ENCODE measurements around the gene TTC5. TPM values are rescaled to one million over a fixed set of nuclear protein-coding genes. Genes with fewer than 3 reads are reported as not detected.
A peak's percentile ranks its signal among the peaks of the same experiment; 100 is the strongest.

The TTC5 gene
- total RNA-seq, 1 experiment from 2014 or later, result 20.6 TPM

DNA sequence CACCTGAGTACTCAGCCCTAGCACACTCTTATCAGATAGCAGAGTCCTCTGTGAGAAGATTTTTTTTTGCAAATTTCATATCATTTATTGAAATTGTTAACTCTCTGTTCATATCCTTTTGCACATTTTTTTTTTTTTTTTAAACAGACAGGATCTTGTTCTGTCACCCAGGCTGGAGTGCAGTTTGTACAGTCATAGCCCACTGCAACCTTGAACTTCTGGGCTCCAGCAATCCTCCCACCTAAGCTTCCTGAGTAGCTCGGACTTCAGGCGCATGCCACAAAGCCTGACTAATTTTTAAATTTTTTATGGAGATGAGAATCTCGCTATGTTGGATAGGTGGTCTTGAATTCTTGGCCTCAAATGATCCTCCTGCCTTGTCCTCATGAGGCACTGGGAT, 42.0 kb upstream of the TTC5 start:
- no peaks in the 10 kb centered on the region for H3K27me3 Mint-ChIP-seq (ENCODE audit: unreplicated experiment)
- no peak overlapping the region for H3K27ac Mint-ChIP-seq (ENCODE audit: unreplicated experiment)
- H3K9me3 Mint-ChIP-seq (ENCODE audit: low read depth, unreplicated experiment), result no peaks in the 10 kb centered on the region
- intact Hi-C loops (cut with micrococcal nuclease; ENCODE audit: unreplicated experiment), result no loop called here
- TF ChIP-seq, protein P1, sequence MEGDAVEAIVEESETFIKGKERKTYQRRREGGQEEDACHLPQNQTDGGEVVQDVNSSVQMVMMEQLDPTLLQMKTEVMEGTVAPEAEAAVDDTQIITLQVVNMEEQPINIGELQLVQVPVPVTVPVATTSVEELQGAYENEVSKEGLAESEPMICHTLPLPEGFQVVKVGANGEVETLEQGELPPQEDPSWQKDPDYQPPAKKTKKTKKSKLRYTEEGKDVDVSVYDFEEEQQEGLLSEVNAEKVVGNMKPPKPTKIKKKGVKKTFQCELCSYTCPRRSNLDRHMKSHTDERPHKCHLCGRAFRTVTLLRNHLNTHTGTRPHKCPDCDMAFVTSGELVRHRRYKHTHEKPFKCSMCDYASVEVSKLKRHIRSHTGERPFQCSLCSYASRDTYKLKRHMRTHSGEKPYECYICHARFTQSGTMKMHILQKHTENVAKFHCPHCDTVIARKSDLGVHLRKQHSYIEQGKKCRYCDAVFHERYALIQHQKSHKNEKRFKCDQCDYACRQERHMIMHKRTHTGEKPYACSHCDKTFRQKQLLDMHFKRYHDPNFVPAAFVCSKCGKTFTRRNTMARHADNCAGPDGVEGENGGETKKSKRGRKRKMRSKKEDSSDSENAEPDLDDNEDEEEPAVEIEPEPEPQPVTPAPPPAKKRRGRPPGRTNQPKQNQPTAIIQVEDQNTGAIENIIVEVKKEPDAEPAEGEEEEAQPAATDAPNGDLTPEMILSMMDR (IDR thresholded peaks at IDR 0.05; ENCODE audit: unreplicated experiment), result no peak
- CTCF ChIA-PET, result no interaction called here
- H3K4me1 Mint-ChIP-seq (ENCODE audit: low read depth, unreplicated experiment), result peaks cover 7% of the 10 kb centered on the region
- peaks cover 56% of the 10 kb centered on the region for H3K36me3 Mint-ChIP-seq (ENCODE audit: insufficient read depth, unreplicated experiment)
- H3K4me3 Mint-ChIP-seq (ENCODE audit: low read depth, unreplicated experiment), result no peak overlapping the region
- no peak for DNase-seq
- BruUV-seq (replicated peaks), result no TSS peak

DNA sequence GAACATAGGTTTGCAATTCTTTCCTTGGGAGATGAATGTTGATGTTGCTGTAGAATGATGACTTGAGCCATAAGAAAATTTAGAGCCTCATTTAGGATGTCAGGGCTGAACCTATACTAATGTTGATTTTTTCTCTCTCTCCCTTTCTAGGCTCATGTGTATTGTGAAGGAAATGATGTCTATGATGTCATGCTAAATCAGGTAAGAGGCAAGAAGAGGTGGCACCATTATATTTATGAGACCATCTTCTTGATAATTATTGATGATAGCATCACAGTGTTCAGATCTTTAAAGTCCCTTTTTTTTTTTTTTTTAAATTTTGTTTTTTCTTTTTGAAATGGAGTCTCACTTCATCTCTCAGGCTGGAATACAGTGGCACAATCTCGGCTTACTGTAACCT, 41.0 kb upstream of the TTC5 start:
- no peak overlapping the region for H3K27ac Mint-ChIP-seq (ENCODE audit: unreplicated experiment)
- peaks cover 53% of the 10 kb centered on the region for H3K36me3 Mint-ChIP-seq (ENCODE audit: insufficient read depth, unreplicated experiment)
- CTCF ChIA-PET, result no interaction called here
- peaks cover 7% of the 10 kb centered on the region for H3K4me1 Mint-ChIP-seq (ENCODE audit: low read depth, unreplicated experiment)
- no peak overlapping the region for H3K4me3 Mint-ChIP-seq (ENCODE audit: low read depth, unreplicated experiment)
- TF ChIP-seq, protein P1 (IDR thresholded peaks at IDR 0.05; ENCODE audit: unreplicated experiment), result no peak
- DNase-seq, result no peak
- no TSS peak for BruUV-seq (replicated peaks)
- intact Hi-C loops (cut with micrococcal nuclease; ENCODE audit: unreplicated experiment), result no loop called here
- no peaks in the 10 kb centered on the region for H3K27me3 Mint-ChIP-seq (ENCODE audit: unreplicated experiment)
- no peaks in the 10 kb centered on the region for H3K9me3 Mint-ChIP-seq (ENCODE audit: low read depth, unreplicated experiment)

DNA sequence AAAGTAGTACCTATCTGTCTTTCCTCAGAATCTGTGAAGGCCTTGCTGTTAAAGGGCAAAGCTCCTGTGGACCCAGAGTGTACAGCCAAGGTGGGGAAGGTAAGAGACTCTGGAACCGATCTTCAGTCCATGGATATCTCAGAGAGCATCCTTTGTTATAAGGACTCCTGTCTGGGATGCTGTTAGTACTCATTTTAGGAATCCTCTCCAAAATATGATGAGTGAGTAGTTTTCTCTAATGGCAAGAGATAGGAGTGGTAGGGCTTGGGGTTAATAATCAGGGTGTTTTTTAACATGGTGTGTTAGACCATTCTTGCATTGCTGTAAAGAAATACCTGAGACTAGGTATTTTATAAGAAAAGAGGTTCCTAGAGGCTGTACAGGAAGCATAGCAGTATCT, 39.6 kb upstream of the TTC5 start:
- TF ChIP-seq, protein P1 (IDR thresholded peaks at IDR 0.05; ENCODE audit: unreplicated experiment), result no peak
- no peak overlapping the region for H3K27ac Mint-ChIP-seq (ENCODE audit: unreplicated experiment)
- CTCF ChIA-PET, result no interaction called here
- H3K36me3 Mint-ChIP-seq (ENCODE audit: insufficient read depth, unreplicated experiment), result peaks cover 50% of the 10 kb centered on the region
- BruUV-seq (replicated peaks), result no TSS peak
- no peak for DNase-seq
- H3K4me1 Mint-ChIP-seq (ENCODE audit: low read depth, unreplicated experiment), result peaks cover 7% of the 10 kb centered on the region
- no peaks in the 10 kb centered on the region for H3K9me3 Mint-ChIP-seq (ENCODE audit: low read depth, unreplicated experiment)
- intact Hi-C loops (cut with micrococcal nuclease; ENCODE audit: unreplicated experiment), result no loop called here
- H3K4me3 Mint-ChIP-seq (ENCODE audit: low read depth, unreplicated experiment), result no peak overlapping the region
- H3K27me3 Mint-ChIP-seq (ENCODE audit: unreplicated experiment), result no peaks in the 10 kb centered on the region

DNA sequence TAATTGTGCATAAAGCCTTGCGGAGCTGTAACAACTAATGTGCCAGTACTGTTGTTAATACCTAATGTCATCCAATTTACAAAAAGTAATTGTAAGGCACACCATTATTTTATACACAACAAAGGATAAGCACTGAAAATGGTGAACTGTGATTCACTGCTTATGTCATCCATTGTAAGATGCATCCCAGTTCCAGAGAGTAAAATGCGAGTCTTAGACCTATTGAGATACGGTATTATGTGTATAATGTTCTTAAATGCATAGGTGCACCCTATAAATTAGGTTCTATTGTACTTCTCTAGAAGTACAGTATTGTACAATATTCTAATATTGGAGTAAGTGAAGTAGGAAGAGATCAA, 38.1 kb upstream of the TTC5 start:
- no peak for DNase-seq
- CTCF ChIA-PET, result interaction anchor here (1.0 to 2.4 kb wide), 9 partner anchors 11 to 266 kb away, joined by 3 to 12 read pairs (median 4); partner anchors contain the start of genes APEX1, CCNB1IP1 and PIP4P1
- peaks cover 41% of the 10 kb centered on the region for H3K36me3 Mint-ChIP-seq (ENCODE audit: insufficient read depth, unreplicated experiment)
- intact Hi-C loops (cut with micrococcal nuclease; ENCODE audit: unreplicated experiment), result loop anchor here (5.0 kb wide), 2 partner anchors 73 to 113 kb away; partner anchors contain the start of gene APEX1
- H3K27me3 Mint-ChIP-seq (ENCODE audit: unreplicated experiment), result no peaks in the 10 kb centered on the region
- peak overlapping the region; percentile 98 for H3K27ac Mint-ChIP-seq (ENCODE audit: unreplicated experiment)
- H3K9me3 Mint-ChIP-seq (ENCODE audit: low read depth, unreplicated experiment), result no peaks in the 10 kb centered on the region
- TF ChIP-seq, protein P1 (IDR thresholded peaks at IDR 0.05; ENCODE audit: unreplicated experiment), result no peak
- H3K4me1 Mint-ChIP-seq (ENCODE audit: low read depth, unreplicated experiment), result peaks cover 7% of the 10 kb centered on the region
- H3K4me3 Mint-ChIP-seq (ENCODE audit: low read depth, unreplicated experiment), result peak overlapping the region; percentile 93
- TSS peak; percentile 80 for BruUV-seq (replicated peaks)
